ENCODE data around the gene PAQR8.
A peak's percentile ranks its signal among the peaks of the same experiment; 100 is the strongest.
"Not testable (repeated sequence)": the region's sequence is repeated elsewhere in the genome, so short reads cannot be mapped to it uniquely, and the experiment has no call there.

The PAQR8 gene

DNA sequence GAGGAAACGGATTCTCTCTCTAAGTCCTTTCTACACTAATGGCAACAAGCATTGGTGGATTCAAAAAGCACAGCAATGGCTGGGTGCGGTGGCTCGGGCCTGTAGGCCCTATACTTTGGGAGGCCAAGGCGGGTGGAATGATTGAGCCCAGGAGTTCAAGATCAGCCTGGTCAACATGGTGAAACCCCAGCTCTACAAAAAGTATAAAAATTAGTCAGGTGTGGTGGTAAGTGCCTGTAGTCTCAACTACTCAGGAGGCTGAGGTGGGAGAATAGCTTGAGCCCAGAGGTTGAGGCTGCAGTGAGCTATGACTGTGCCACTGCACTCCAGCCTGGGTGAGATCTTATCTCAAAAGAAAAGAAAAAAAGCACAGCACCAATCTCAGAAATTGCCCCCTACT is 19.3 kb downstream of the PAQR8 start:
- no peak for DNase-seq

DNA sequence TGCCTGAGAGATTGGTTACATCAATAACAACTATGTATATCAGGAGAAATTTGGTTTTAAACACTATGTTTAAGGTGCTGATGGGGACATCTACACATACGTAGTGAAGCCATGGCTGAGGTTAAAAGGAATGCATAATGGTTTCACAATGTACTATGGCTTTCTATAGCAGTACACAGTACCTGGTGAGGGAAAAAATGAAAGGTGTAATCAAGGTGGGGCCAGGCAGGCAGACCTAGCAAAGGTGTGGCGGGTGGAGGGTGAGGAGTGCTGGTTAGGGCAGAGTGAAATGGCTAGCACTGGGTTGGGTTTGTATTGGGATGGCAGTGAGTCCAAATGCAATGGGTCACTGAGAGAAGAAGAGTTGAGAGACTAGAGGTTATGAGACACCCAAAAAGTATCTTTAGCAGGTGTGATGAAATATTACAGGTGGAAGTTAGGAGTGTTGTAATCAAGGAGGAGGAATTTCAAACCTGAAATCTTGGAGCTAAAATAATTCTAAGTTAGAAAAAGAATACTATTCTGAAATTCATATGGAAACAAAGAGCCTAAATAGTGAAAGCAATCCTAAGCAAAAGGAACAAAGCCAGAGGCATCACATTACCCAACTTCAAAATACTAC is 22.3 kb downstream of the PAQR8 start:
- DNase-seq, result no peak

DNA sequence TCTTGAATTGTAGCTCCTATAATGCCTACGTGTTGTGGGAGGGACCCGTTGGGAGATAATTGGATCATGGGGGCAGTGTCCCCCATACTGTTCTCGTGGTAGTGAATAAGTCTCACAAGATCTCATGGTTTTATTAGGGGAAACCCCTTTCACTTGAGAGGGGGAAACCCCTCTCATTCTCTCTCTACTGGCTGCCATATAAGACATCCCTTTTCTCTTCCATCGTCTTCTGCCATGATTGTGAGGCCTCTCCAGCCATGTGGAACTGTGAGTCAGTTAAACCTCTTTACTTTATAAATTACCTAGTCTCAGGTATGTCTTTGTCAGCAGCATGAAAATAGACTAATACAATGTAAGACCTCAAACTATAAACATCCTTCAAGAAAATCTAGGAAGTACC is 23.1 kb downstream of the PAQR8 start:
- no peak for DNase-seq

DNA sequence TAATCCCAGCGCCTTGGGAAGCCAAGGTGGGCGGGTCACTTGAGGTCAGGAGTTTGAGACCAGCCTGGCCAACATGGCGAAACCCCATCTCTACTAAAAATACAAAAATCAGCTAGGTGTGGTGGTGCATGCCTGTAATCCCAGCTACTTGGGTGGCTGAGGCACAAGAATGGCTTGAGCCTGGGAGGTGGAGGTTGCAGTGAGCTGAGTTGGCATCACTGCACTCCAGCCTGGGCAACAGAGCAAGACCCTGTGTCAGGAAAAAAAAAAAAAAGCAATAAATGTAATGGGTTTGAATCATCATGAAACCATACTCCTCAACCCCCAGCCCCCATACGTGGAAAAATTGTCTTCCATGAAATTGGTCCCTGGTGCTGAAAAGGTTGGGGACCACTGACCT is 26.2 kb downstream of the PAQR8 start:
- not testable (repeated sequence) for DNase-seq

DNA sequence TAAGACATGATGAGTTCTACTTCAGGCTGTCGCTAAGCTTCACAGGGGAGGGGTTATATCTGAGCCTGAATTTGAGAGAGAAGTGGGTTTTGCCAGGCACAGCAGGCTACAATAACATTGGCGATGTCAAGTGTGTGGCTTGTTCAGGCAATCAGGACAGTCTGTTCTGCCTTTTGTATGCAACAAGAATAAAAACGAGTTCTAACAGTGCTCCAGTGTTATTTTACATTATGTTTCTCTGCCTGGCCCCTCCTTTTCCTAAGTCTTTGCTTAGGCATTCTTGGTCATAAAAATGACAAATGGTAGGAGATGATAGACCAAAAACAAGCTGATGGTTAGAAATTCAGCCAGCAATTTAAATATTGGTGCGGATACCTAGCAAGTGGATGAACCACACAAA is 26.8 kb downstream of the PAQR8 start:
- DNase-seq, result no peak

DNA sequence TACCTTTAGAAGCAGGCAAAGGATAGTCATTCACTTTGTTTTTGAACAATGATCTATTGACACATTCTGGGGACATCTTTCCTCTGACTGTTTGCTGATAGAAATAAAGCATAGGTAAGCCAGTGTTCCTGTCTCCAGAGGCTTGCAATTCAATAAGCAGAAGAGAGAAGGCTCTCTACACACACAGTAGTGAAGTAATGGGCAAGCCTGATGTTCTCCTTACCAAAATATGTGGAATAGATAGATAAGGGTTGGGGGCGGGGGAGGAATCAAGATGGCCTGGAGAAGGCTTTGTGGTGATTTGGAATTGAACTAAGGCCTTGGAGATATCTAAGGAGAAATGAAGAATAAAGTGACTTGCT is 27.3 kb downstream of the PAQR8 start:
- peak; percentile 50 for DNase-seq

DNA sequence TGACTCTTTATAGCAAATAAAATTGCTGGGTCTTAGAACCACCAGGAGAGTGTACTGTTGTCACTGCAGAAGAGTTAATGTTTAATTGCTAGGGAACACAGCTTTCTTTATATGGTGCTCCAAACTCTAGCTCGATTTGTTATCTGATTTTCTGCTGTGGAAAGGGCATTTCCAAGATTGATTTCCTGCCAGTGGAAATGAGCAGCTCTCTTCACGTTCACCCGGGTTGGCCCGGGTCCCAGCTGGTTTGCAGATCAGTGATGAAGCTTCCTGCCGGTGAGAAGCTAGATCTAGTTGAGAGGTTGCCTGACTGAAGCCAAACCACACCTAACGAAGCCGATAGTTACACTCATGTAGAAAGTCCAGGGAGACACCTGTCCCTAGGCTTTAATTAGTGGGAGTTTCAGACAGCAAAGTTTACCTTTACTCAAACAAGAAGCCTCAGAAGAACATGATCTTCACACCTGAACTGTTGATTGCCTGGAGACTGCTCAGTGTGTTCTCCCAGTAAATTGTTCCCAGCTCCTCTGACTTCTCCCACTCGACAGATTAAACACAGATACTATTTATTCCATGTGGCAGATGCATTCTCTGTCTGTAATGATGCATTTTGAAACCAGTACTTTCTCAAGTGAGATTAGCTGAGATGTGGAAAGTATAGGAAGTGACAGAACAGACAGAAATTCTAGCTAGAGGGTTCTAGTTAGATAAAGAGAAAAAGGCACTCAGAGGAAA is 27.8 kb downstream of the PAQR8 start:
- peak; percentile 78 for DNase-seq

DNA sequence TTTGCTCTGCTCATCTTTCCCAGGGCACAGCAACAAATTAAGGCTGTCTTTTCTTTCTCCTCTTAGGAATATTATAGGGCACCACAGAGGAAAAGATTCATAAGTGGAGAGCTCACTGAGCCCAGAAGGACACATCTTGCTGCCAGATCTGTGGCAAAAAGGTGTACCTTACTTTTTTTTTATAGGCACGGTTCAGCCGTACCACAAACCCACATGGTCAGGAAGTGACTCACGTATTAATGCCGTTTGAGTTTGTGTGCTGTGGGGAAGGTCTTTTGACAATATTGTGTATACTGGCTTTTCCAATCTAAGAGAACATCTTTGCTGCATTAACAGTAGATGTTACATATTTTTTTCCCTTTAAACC is 28.4 kb downstream of the PAQR8 start:
- DNase-seq, result peak; percentile 88

DNA sequence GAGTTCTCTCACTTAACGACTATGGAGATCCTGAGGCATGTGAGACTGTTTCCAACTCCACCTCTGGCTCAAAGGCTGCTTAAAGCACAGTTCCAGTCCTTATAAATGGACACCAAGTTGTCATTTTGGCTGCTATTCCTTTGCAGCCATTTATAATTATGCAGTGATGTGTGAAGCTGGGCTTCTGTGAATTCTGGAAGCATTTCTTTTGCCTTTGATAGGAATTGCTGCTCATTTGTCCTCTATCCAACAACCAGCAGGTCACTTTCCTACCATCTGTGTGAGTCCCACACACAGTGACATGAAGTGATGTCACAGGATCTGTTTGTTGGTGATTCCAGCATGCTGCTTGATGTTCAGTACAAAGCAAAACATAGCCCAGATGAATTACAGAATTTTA is 29.6 kb downstream of the PAQR8 start:
- no peak for DNase-seq

DNA sequence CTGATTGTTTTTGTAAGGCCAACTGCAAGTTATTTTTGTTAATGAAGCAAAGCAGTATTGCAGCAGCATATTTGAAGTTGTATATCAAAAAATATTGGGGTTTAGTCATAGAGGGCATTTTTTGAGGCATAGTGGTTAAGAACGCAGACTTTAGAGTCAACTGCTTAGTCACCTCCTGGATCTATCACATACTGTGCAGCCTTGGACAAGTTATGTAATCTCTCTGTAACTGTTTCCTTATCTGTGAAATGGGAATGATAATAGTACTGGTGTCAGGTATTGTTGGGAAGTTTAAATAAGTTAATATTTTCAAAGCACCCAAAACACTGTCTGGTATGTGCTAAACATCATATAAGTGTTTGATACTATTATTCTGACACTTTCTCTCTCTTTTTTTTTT is 31.0 kb downstream of the PAQR8 start:
- DNase-seq, result no peak

DNA sequence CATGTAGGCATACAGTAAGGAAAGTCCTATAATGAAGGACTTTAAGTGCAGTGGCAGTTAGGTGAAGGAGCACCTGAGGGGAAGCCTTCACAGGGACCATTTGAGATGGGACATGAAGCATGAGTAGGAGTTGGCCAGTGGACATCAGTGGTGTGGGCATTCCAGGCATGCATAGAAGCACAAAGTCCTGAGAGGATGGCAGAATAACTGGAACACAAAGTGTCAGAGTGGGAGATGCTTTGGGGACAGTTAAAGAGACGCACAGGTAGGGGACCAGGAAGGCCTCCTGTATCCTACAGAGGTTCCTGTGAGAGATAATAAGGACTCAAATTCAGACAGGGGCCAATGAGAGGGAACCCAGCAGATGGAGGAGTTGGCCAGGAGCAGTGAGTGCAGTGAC is 31.8 kb downstream of the PAQR8 start:
- DNase-seq, result no peak

DNA sequence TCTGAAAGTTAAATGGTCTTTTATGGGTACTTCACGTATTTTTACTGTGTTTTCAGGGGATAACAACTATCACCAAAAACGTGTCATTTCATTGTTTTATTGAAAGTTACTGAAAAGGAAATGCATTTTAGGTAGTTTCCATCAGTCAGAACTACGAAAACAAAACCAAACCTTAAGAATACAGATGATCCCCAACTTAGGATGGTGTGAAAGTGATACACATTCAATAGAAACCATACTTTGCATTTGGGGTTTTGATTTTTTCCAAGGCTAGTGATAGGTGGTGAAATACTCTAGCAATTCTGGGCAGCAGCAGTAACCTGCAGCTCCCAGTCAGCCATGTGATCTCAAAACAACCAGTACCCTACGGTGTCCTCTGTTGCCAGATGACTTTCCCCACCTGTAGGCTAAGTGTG is 32.3 kb downstream of the PAQR8 start:
- no peak for DNase-seq

DNA sequence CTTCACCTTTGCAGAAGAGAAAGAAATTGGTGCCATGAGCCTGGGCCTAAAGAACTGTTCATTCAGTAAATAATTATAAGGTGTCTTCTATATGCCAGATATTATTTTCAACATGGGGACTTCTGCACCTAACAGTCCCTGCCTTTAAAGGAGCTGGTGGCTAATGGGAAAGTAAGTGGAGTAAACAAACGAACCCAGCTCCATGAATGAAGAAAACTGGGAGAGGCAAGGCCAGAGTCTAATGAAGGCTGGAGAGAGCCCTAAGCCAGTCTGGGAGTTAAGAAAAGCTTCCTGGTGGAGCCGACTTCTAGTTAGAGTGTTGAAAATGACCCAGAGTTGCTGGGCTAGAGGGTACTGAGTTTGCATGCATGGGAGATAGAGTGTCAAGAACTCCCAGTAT is 34.0 kb downstream of the PAQR8 start:
- DNase-seq, result no peak

DNA sequence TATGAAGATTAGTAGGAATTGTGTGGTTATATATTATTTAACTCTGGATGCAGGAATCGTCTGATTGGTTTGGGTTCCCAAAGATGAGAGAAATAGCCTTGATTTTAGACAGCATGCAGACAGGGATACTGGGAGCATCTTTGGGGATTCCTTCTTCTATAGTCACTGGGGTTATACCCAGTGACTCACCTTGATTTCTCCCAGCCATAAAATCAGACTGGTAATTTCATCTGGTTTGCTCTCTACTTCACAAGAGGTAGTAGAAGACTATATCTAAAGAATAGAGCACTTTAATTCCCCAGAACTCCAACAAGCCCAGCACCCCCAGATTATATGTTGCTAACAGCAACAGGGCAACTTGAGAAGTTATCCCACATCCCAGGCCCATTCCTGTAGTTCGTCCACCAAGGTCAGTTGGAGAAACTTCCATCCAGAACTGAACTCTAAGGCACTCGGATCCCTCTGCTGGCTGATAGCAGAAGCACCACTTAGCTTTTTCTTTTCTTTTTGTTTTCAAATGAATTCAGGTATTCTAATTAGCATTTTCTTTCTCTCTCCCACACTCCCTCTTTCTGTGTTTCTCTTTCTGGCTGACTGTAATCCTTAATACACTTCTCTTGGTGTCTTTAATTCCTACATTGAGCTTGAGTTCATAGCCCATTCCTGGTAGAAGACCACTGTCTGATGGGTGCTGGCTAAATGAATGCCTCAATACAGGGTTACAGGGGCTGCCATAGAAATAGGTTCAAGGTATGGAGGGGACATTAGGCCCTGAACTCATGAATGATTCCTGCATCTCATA is 37.8 kb downstream of the PAQR8 start:
- peak; percentile 79 for DNase-seq

DNA sequence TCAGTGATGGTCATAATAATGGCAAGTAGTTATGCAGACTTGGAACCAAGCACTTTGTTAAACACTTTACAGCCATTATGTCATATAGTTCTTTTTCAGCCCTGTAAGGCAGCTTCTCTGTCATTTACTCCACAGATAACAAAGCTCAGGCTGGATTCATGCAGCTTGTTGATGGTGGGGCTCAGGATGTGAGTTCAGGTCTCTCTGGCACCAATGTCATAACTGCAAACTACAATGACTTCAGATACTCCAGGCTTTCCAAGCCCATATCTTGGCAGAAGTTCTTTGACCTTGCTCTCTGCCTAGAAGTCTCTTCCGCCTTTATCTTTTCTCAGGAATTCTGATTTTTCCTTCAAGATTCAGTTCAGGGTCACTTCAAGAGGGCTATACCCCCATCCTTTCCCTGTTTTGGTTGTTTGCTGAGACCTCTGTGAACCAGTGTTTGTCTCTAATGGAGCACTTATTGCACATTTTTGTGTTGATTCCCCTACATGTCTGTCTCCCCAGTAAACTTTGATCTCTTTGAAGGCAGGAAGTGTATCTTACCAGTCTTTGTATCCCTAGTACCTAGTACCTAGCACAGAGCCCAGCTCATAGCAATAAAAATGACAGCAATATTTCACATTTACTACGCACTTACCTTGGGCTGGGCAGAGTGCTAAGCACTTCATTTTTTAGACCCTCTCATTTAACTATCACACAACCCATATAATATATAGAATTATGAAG is 38.5 kb downstream of the PAQR8 start:
- DNase-seq, result no peak

DNA sequence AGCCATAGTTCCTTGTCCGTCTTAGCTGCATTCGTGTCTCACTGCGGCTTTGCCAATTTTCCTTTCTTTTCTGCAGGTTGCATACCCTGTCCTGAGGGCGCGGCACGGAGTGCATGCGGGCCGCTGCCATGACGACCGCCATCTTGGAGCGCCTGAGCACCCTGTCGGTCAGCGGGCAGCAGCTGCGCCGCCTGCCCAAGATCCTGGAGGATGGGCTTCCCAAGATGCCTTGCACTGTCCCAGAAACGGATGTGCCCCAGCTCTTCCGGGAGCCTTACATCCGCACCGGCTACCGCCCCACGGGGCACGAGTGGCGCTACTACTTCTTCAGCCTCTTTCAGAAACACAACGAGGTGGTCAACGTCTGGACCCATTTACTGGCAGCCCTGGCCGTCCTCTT is 41.1 kb downstream of the PAQR8 start:
- no peak for DNase-seq

DNA sequence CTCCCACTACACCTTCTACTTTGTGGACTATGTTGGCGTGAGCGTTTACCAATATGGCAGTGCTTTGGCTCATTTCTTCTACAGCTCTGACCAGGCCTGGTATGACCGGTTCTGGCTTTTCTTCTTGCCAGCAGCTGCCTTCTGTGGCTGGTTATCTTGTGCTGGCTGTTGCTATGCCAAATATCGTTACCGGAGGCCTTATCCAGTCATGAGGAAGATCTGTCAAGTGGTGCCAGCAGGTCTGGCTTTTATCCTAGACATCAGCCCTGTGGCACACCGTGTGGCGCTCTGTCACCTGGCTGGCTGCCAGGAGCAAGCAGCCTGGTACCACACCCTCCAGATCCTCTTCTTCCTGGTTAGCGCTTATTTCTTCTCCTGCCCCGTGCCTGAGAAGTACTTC is 41.7 kb downstream of the PAQR8 start:
- DNase-seq, result peak; percentile 45

DNA sequence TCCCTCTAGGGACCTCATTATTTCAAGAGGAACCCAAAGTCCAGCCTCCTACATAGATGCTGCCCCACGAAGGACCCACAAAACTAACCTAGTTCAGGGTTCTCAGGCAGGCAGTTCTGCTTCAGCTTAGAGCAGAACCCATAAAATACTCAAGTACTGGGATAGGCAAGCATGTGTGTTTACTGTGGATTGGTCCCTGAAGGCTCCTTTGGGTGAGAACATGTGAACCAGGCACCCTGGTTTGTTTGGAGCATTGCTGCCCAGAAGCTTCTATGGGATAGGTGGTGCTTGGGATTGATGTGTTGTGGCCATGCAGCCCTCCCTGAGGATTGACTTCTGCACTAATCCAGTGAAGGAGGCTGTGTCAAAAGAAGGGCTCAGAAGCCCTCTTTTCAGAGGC is 43.3 kb downstream of the PAQR8 start:
- no peak for DNase-seq

DNA sequence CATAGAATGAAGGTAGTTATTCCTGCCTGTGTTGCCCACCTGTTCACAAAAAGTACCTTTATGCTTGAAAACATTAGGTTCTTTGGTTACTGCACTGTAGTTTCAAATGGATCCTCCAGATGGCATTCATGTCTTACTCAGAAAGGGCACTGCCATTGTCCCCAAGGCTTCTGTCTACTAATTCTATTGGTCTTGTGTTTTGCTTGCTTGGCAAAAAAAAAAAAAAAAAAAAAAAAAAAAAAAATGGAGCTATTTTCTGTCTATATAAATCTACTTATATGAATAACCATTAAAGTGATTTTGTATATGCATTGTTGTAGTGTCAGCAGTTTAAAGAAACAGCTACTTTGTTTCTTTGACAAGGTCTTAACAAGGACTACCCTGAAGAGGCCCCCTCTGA is 45.5 kb downstream of the PAQR8 start:
- peak; percentile 81 for DNase-seq

DNA sequence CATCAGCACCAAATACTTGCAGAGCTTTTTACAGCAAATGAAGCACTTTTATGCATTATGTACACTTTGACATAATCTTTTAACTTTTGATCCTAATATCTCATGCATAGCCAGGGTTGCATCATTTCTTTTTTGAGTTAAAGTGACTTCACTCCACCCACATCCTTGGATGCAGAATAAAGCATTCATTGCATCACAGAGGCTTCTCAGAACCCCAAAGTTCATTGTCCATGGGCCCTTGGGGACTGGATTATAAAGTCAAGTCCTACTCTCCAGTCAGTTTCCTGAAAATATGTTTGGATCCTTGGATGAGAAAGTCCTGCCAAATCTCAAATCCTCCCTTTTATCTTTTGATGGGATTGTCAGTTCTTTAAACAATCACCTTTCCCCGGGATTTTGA is 47.5 kb downstream of the PAQR8 start:
- DNase-seq, result no peak

DNA sequence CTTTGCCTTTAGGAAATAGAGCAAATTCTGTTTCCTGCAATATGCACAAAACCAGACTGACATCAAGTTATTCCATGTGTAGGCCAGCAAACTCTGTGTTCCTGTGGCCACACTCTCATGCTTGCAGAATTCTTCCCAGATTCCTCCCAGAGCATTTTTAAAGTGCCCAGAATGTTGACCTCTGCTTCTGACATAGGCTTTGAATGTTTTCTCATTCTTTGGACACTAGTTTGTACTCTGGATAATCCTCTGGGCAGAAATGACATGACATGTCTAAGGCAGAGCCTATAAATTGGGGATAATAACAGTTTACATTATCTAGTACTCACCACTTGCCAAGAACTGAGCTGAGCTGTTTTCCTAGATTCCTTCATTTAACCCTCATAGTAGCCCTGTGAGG is 49.0 kb downstream of the PAQR8 start:
- no peak for DNase-seq

DNA sequence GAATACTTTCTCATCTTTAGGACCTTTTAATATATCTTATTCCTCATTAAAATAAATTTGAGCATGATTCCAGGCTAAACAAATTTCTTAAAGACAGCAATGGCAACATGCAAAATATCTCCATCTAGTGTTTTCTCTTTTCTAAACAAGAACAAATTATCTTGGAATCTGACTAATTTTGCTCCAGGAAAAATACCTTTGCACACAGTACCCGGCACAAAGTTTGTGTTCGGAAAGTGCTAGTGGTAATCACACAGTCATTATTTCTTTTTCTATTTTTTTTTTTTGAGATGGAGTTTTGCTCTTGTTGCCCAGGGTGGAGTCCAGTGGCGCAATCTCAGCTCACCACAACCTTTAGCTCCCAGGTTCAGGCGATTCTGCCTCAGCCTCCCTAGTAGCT is 50.0 kb downstream of the PAQR8 start:
- DNase-seq, result no peak

DNA sequence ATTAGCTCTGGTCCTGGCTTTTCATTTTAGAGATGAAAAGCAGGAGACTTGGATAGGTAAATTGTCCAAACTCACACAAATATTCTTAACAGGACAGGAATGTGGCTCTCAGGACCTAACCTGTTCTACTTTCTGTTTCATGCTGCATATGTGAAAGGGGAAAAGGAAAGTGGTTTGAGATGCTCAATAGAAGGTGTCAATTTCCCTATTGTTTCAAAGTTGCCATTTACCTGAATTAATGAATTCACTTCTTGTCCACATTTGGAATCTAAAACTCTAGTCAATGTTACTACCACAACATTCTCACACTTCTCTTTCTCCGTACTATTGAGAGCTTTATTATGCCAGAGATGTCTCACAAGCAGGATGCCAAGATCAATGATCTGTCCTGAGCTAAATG is 53.4 kb downstream of the PAQR8 start:
- no peak for DNase-seq

All from DMS53 (cell line).